ENCODE data around the gene GNAS-AS1.

- TF ChIP-seq EZH2 (IDR thresholded peaks at IDR 0.05; ENCODE audit: low read depth, low read length, severe bottlenecking) (no peak), CTCF (IDR thresholded peaks at IDR 0.05; ENCODE audit: control extremely low read depth in 1 of 3, insufficient read depth in 1 of 3, low read depth in 1 of 3, low read length in 3 of 3) (peak in 2 of 3 experiments; percentile 12 to 19; a peak in 2 of 4 replicates), ZNF274 (IDR thresholded peaks at IDR 0.05; ENCODE audit: borderline replicate concordance, extremely low read depth, low read length) (no peak), SP1 (IDR thresholded peaks at IDR 0.05; ENCODE audit: low read depth, low read length) (no peak), POLR2A (IDR thresholded peaks at IDR 0.05; ENCODE audit: control extremely low read depth in 1 of 2, low read depth in 2 of 2, low read length in 2 of 2) (no peak), RAD21 (IDR thresholded peaks at IDR 0.05 in 1 of 2, conservative IDR thresholded peaks at IDR 0.05 in 1 of 2; ENCODE audit: low read depth in 2 of 2, low read length in 2 of 2) (peak; percentile 61 to 67), EP300 (IDR thresholded peaks at IDR 0.05; ENCODE audit: borderline replicate concordance in 1 of 2, low read depth in 2 of 2, low read length in 2 of 2) (no peak), USF2 (IDR thresholded peaks at IDR 0.05; ENCODE audit: low read length) (no peak), CBX5 (IDR thresholded peaks at IDR 0.05; ENCODE audit: low read depth, low read length) (no peak), POLR2AphosphoS5 (IDR thresholded peaks at IDR 0.05; ENCODE audit: low read depth, low read length) (no peak), TEAD4 (IDR thresholded peaks at IDR 0.05; ENCODE audit: low read depth, low read length) (no peak), TAF7 (optimal IDR thresholded peaks at IDR 0.05; ENCODE audit: borderline replicate concordance, low read depth, low read length) (no peak), CBX8 (IDR thresholded peaks at IDR 0.05; ENCODE audit: borderline replicate concordance, low read depth, low read length) (no peak), BRCA1 (IDR thresholded peaks at IDR 0.05; ENCODE audit: low read depth, low read length) (no peak)
These were observed 13.6 kb upstream of the GNAS-AS1 start for GRCh38 chr20:58864346-58864745.
